Activated naive CD8-positive, alpha-beta T cell (primary cell): ENCODE results near the gene LRRC75A.

Experiments
- H3K27ac Mint-ChIP-seq: one replicate; pipeline ENCODE4 v1.8.0; 2021; ENCODE audit warnings: mixed read lengths
- H3K27me3 Mint-ChIP-seq: one replicate; pipeline ENCODE4 v1.8.0; 2021; ENCODE audit warnings: mixed read lengths
- H3K36me3 Mint-ChIP-seq: one replicate; pipeline ENCODE4 v1.8.0; 2021; ENCODE audit warnings: mixed read lengths
- H3K4me1 Mint-ChIP-seq: one replicate; pipeline ENCODE4 v1.8.0; 2021; ENCODE audit warnings: low read depth, mixed read lengths
- H3K4me3 Mint-ChIP-seq: one replicate; pipeline ENCODE4 v1.8.0; 2021; ENCODE audit warnings: mild to moderate bottlenecking, mixed read lengths
- H3K9me3 Mint-ChIP-seq: one replicate; pipeline ENCODE4 v1.8.0; 2021; ENCODE audit warnings: low read depth, mixed read lengths

LRRC75A gene

DNA sequence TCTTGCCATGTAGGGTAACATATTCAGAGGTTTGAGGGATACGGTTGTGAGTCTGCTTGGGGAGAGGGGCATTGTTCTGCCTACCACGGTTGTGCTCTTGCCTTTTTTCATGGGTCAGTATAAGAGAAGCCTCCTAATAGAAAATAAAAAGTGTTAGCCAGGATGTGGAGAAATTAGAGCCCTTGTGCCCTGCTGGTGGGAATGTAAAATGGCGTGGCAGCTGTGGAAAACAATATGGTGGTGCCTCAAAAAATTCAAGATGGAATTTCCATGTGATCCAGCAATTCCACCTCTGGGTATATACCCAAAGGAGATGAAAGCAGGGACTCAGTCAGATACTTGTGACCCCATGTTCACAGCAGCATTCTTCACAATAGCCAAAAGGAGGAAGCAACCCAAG lies 14.2 kb upstream of the LRRC75A start:
- H3K9me3 Mint-ChIP-seq: no peaks in the 10 kb centered on the region
- no peaks in the 10 kb centered on the region for H3K36me3 Mint-ChIP-seq
- no peaks in the 10 kb centered on the region for H3K4me1 Mint-ChIP-seq
- H3K27me3 Mint-ChIP-seq: no peaks in the 10 kb centered on the region
- H3K27ac Mint-ChIP-seq: no peak overlapping the region
- H3K4me3 Mint-ChIP-seq: no peak overlapping the region

DNA sequence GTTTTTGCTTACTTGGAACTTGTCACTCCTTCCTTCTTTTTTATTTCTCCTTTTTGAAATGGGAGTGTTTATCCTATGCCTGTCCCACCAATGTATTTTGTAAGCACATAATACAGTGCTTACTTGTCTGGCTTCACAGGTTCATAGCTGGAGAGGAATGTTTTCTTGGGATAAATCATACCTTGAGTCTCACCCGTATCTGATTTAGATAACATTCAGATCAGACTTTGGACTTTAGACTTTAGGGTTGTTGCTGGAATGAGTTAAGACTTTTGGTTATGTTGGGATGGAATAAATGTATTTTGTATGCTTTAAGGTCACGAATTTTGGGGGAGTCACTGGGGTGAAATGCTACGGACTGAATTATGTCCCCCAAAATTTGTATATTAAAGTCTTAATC lies 13.0 kb upstream of the LRRC75A start:
- Mint-ChIP-seq H3K27ac (no peak overlapping the region), H3K27me3 (no peaks in the 10 kb centered on the region), H3K4me3 (no peak overlapping the region), H3K9me3 (no peaks in the 10 kb centered on the region), H3K4me1 (no peaks in the 10 kb centered on the region), H3K36me3 (no peaks in the 10 kb centered on the region)

DNA sequence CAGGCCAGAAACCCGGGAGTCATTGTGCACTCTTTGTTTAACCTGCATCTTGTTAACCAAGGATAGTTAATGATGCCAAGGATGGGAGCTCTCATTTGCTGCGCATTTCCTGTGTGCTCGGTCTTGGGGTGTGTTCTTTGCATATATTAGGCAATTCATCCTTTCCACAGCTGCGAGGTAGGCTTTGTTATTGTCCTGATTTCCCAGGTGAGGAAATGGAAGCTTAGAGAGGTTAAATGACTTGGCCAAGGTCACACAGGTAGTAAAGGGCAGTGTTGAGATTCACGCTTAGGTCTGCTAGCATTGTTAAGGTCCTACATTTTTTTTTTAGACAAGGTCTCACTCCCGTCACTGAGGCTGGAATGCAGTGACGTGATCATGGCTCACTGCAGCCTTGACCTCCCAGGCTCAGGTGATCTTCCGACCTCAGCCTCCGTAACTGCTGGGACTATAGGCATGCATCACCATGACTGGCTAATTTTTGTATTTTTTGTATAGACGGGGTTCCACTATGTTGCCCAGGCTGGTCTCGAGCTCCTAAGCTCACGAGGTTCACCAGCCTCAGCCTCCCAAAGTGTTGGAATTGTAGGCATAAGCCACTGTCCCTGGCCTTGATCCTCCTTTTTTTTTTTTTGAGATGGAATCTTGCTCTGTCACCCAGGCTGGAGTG lies 5.0 kb upstream of the LRRC75A start:
- Mint-ChIP-seq H3K27me3 (peaks cover 2% of the 10 kb centered on the region), H3K4me3 (no peak overlapping the region), H3K36me3 (no peaks in the 10 kb centered on the region), H3K4me1 (peaks cover 1% of the 10 kb centered on the region), H3K27ac (no peak overlapping the region), H3K9me3 (no peaks in the 10 kb centered on the region)

DNA sequence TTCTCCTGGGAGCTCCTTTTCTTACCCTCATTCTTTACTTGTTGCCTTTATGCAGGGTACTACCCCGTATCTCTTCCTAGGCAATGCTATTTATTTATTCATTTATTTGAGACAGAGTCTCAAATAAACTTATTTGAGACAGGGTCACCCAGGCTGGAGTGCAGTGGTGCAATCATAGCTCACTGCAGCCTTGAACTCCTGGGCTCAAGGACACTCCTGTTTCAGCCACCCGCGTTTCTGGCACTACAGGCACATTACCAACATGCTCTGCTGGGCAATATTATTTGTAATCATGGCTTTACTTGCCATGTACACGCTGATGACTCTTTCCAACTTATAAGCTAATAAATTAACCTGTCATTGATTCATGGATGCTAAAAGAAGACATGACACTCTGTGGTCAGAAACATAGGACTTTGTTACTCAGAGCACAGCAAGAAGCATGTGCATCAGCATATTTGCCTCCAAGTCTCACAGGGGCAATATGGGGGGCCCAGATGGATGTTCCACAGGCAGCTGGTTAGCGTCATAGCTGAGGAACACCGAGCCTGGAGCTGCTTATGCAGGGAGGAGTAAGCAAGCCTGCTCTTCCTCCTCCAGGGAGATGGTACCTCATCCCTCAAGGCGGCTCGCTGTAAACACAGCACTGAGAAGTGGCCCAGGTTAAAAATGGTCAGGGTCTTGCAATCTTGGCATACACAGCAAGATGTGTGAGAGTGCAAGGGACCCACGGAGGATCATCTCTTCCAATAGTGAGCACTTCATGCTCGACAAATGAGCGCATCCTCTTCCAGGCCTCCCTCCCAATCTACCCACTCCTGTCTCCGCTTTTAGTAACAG lies 4.2 kb upstream of the LRRC75A start:
- no peaks in the 10 kb centered on the region for H3K36me3 Mint-ChIP-seq
- no peaks in the 10 kb centered on the region for H3K9me3 Mint-ChIP-seq
- peaks cover 2% of the 10 kb centered on the region for H3K4me1 Mint-ChIP-seq
- no peak overlapping the region for H3K27ac Mint-ChIP-seq
- no peak overlapping the region for H3K4me3 Mint-ChIP-seq
- H3K27me3 Mint-ChIP-seq: peaks cover 2% of the 10 kb centered on the region

- peaks cover 2% of the 10 kb centered on the region for H3K27me3 Mint-ChIP-seq
- H3K4me1 Mint-ChIP-seq: peaks cover 8% of the 10 kb centered on the region
- no peaks in the 10 kb centered on the region for H3K36me3 Mint-ChIP-seq
- no peak overlapping the region for H3K4me3 Mint-ChIP-seq
- no peaks in the 10 kb centered on the region for H3K9me3 Mint-ChIP-seq
- no peak overlapping the region for H3K27ac Mint-ChIP-seq
Observed at GRCh38 chr17:16495561-16495960, 3.6 kb upstream of the LRRC75A start.

- no peak overlapping the region for H3K27ac Mint-ChIP-seq
- H3K9me3 Mint-ChIP-seq: no peaks in the 10 kb centered on the region
- peaks cover 14% of the 10 kb centered on the region for H3K4me1 Mint-ChIP-seq
- no peak overlapping the region for H3K4me3 Mint-ChIP-seq
- H3K27me3 Mint-ChIP-seq: peaks cover 2% of the 10 kb centered on the region
- no peaks in the 10 kb centered on the region for H3K36me3 Mint-ChIP-seq
Observed at GRCh38 chr17:16494059-16494458, 2.1 kb upstream of the LRRC75A start.

- Mint-ChIP-seq H3K9me3 (no peaks in the 10 kb centered on the region), H3K27me3 (peaks cover 2% of the 10 kb centered on the region), H3K4me3 (peak overlapping the region; percentile 54)
Observed at GRCh38 chr17:16493531-16494046, 1.6 kb upstream of the LRRC75A start.

GRCh38 chr17:16492613-16493530 lies 879 bp upstream of the LRRC75A start:
- Mint-ChIP-seq H3K27ac (no peak overlapping the region), H3K27me3 (peaks cover 2% of the 10 kb centered on the region), H3K4me1 (peaks cover 14% of the 10 kb centered on the region)

More at GRCh38 chr17:16493531-16494046, 1.6 kb upstream of the LRRC75A start:
- Mint-ChIP-seq H3K27ac (no peak overlapping the region), H3K36me3 (no peaks in the 10 kb centered on the region), H3K4me1 (peaks cover 14% of the 10 kb centered on the region)

DNA sequence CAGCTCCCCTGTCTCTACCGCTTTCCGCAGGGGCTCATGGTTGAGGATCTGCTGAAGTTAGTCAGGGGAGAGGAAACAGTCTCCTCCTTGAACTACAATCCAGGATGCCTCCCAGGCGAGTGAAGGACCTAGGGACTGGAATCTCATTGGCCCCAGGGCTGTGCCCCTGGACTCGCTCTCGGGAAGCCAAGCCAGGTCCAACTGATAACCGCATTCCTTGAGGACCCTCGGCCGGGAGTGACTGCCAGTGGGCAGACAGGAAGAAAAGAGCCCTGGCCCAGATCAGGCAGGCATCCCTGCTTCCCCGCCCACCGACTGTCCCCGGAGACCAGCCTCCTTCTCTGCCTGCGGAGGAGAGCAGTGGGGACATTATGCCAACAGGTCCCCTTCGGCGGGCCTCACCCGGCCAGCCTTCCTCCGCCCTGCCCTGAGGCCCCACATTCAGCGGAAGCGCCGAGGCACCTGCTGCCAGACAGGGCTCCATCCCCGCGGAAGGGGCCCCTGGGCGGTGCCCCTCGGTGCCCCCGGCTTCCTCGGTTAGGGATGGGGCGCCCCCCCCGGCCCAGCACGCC lies 776 bp downstream of the LRRC75A start:
- Mint-ChIP-seq H3K9me3 (no peaks in the 10 kb centered on the region), H3K4me1 (peaks cover 14% of the 10 kb centered on the region), H3K27ac (no peak overlapping the region), H3K36me3 (no peaks in the 10 kb centered on the region), H3K27me3 (no peaks in the 10 kb centered on the region), H3K4me3 (peak overlapping the region; percentile 70)

More at GRCh38 chr17:16492613-16493530, 879 bp upstream of the LRRC75A start:
- Mint-ChIP-seq H3K9me3 (no peaks in the 10 kb centered on the region), H3K4me3 (peak overlapping the region; percentile 85), H3K36me3 (no peaks in the 10 kb centered on the region)

GRCh38 chr17:16489431-16489830 lies 2.6 kb downstream of the LRRC75A start:
- peaks cover 14% of the 10 kb centered on the region for H3K4me1 Mint-ChIP-seq
- no peaks in the 10 kb centered on the region for H3K9me3 Mint-ChIP-seq
- no peaks in the 10 kb centered on the region for H3K36me3 Mint-ChIP-seq
- no peak overlapping the region for H3K27ac Mint-ChIP-seq
- no peaks in the 10 kb centered on the region for H3K27me3 Mint-ChIP-seq
- no peak overlapping the region for H3K4me3 Mint-ChIP-seq

- H3K27ac Mint-ChIP-seq: no peak overlapping the region
- H3K36me3 Mint-ChIP-seq: no peaks in the 10 kb centered on the region
- peaks cover 14% of the 10 kb centered on the region for H3K4me1 Mint-ChIP-seq
- no peaks in the 10 kb centered on the region for H3K9me3 Mint-ChIP-seq
- no peaks in the 10 kb centered on the region for H3K27me3 Mint-ChIP-seq
- H3K4me3 Mint-ChIP-seq: no peak overlapping the region
Observed at GRCh38 chr17:16488968-16489337, 3.0 kb downstream of the LRRC75A start.

- Mint-ChIP-seq H3K27ac (no peak overlapping the region), H3K27me3 (no peaks in the 10 kb centered on the region), H3K4me1 (peaks cover 14% of the 10 kb centered on the region), H3K9me3 (no peaks in the 10 kb centered on the region), H3K36me3 (no peaks in the 10 kb centered on the region), H3K4me3 (no peak overlapping the region)
Observed at GRCh38 chr17:16488186-16488967, 3.6 kb downstream of the LRRC75A start.

DNA sequence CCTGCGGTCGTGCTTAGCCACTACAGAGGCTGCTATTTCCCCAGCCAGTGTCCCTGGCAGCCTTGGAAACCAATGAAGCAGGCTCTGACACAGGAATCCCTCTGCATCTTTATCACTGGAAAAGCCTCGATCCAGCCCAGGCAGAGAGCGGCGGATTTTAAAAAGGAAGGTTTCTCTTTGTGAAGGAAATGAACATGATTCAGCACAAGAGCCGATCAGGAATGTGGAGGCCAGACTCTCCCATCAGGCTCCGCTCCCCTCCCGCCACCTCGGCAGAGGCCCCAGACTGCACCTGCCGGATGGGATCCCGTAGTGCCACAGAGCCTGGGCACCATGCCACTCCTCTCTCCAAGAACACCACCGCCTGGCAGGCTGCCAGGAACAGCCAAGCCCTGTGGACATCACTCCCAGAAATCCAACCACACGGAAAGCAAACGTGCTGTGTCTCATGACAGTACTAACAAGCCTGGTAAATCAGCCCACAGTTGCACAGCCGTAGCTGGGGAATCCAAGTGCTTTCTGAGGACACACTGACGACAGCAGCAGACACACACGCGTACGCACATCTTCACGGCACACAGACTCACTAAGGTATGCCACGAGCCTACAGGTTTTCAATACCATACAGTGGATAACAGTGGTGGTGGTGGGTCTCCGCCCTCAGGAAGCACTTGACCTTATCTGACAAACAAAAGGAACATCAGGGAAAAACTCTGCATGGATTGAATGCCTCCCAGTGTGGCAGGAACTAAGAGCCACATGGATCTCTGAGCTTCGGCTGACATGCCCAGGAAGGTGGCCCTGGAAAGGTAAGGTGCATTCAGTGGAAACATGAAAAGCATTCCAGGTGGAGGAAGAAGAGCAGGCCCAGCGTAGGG lies 5.4 kb downstream of the LRRC75A start:
- Mint-ChIP-seq H3K27me3 (no peaks in the 10 kb centered on the region), H3K4me3 (no peak overlapping the region), H3K36me3 (no peaks in the 10 kb centered on the region), H3K9me3 (no peaks in the 10 kb centered on the region), H3K27ac (no peak overlapping the region), H3K4me1 (peaks cover 13% of the 10 kb centered on the region)
